Measurements from ENCODE around the gene PAH.

The PAH gene

DNA sequence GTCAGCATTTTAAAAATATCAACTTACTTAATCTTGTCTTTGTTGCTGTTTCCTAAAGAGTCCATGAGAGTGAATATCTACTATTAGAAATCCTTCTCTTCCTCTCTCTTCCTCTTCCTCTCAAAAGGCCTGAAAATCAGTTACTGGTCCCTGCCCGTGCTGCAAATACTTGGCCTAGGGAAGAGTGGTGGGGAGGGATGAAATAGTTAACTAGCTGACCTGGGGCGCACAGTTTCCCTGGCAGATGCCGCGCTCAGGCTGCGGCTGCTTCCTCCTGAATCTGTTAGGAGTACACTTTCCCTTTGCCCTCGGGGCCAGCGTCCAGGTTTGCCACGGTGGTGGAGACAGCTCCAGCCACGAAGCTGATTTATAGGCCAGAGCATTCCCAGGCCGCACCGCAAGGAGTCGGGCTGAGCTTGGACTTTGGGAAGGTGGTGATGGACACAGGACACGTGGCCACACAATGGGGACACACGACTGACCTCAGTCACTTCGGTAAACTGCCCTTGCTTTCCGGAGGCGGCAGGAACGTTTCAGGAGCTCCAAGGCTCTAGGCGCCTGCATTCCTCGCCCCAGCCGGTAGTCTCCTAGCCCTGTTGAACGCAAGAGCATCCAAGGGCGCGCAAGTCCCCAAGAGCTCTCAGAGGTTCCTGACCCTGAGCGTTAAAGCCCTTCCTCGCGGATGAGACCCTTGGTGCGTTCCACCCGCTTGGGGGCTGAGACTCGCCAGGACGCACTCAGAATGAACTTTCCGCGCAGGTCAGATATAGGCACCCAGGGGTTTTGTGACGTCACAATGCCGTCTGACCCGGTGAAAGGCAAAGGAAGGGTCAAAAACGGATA, 33.3 kb upstream of the PAH start:
- DNase-seq (ENCODE audit: low spot score): no peak

DNA sequence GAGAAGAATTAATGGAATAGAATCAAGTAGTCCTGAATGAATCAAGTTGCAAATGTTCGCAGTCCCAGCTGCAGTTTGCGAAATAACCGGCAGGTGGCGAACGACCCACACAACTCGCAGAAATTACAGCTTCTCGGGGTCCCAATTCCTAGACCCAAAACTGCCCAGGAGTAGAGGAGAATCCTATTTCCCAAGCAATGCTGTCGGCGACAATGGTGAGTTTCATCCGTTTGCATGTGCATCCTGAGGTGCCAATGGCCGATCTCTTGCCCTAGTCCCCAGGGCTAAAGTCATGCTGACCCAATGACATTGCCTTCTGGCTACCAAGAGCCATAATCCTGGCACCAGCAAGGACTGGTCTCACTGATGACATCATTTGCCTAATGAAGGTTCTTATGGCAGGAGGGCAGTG, 31.9 kb upstream of the PAH start:
- DNase-seq (ENCODE audit: low spot score): no peak

GRCh38 chr12:102946042-102946441, 29.0 kb upstream of the PAH start:
- no peak for DNase-seq (ENCODE audit: low spot score)

DNA sequence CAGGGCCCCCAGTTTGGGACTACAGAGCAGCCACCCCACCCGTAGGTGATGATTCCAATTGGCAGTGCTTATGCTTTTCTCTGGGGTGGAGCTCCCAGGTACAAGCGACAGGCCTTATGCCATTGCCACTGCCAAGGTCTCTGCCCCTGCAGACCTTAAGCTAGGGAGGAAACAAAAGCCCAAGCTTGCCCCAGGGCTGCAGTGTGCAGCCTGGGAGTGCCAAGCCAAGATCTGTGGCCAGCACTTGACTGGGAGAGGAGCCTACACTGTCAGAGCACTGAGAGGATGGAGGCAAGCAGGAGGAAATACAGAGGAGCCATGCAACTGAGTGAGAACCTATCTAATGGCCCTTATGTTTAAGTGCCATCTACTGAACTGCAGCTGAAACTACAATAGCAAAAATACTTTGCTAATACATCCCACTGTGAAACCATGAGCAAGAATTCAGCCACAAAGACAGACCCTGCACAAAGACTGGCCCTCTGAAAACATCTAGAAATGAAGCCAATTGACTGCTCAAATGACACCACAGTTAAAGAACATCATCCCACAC, 22.7 kb upstream of the PAH start:
- DNase-seq (ENCODE audit: low spot score): no peak

DNA sequence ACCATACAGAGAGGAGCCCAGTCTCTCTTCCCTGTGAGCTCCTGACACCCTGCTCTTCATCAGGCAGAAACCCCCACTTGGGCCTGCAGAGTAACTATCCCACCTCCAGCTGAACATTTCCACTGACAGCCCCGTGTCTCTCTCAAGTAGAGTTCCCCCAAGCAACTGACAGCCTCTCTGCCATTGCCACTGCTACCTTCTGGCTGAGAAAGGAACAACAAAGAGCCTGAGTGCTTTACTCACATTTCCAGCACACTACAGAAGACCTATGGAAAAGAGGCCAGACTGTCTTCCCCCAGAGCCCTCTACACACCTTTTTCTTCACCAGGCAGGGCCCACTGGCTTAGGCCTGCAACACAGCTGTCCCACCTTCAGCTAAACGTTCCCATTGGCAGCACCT, 22.0 kb upstream of the PAH start:
- DNase-seq (ENCODE audit: low spot score): no peak

GRCh38 chr12:102933168-102933567, 16.1 kb upstream of the PAH start:
- DNase-seq (ENCODE audit: low spot score): no peak

- DNase-seq (ENCODE audit: low spot score): no peak
These were observed 10.2 kb upstream of the PAH start for GRCh38 chr12:102927220-102927619.

DNA sequence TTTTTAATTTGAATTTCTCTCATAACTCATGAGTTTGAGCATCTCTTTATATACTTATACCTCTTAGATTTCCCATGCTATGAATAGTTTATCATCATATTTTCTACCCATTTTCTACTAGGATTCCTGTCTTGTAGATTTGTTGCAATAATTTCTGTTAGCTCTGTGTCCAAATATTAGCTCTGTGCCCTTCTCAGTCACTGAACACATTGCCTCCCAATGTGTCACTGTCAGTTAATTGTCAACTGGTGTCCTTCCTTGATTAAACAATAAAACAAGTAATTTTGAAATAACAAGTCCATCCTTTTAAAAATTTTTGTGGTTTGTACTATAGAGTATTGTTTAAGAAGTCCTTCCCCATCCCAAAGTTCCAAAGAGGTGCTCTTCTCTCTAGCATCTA, 4.2 kb upstream of the PAH start:
- no peak for DNase-seq (ENCODE audit: low spot score)

- no peak for DNase-seq (ENCODE audit: low spot score)
These were observed 3.2 kb upstream of the PAH start for GRCh38 chr12:102920271-102920670.

DNA sequence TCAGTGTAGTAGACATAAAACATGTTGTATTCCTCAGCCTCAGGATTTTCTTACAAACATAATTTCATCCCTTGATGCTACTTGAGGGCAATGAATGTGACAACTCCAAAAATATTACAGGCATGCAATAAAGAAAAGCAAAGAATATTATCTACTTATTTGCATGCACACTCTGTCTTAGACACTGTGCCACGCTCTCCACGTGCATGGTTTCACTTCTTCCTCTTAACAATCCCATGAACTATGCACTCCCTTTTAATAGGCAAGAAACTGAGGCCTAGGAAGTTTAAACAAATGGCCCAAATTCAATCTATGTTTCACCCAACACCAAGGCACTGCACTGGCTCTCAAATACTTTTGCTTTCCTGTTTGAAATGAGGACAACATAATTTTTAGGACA, 1.8 kb upstream of the PAH start:
- DNase-seq (ENCODE audit: low spot score): no peak

DNA sequence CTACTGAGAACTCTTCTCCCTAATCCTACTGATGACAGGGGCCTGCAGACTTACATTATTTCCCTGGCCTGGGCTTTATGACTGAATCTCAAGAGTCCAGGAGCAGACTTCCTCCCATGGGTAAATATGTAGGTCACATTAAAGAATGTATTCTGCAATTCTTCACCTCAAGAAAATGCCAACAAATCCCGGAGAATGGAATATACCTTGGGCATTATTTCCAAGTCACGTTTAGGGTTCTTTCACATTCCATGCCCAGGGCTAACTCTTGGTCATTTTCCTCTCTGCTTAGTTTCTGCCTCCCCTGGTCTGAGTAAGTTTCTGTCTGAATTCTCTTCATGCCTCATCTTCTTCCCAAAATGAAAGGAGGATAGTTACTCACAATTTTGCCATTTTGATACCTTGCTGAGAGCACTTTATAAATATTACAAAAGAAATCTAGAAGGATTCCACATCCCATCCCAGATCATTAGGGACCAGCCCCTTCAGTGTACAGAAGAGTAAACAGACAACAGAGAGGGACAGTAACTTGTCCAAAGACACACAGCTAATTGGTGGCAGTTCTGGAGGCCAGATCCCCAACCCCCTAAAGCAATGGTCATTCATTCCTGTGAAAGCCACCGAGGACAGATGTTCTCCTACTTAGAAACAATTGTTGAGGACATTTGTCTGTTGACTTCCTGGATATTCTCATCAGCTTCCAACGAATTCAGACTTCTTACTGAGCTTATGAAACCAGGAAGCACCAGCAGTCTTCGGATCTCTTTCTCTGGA, 605 bp downstream of the PAH start:
- DNase-seq (ENCODE audit: low spot score): no peak

GRCh38 chr12:102913453-102914226, 3.4 kb downstream of the PAH start:
- DNase-seq (ENCODE audit: low spot score): no peak

GRCh38 chr12:102912258-102912657, 4.8 kb downstream of the PAH start:
- DNase-seq (ENCODE audit: low spot score): no peak

- no peak for DNase-seq (ENCODE audit: low spot score)
These were observed 5.7 kb downstream of the PAH start for GRCh38 chr12:102911320-102911719.

GRCh38 chr12:102910792-102911191, 6.3 kb downstream of the PAH start:
- no peak for DNase-seq (ENCODE audit: low spot score)

DNA sequence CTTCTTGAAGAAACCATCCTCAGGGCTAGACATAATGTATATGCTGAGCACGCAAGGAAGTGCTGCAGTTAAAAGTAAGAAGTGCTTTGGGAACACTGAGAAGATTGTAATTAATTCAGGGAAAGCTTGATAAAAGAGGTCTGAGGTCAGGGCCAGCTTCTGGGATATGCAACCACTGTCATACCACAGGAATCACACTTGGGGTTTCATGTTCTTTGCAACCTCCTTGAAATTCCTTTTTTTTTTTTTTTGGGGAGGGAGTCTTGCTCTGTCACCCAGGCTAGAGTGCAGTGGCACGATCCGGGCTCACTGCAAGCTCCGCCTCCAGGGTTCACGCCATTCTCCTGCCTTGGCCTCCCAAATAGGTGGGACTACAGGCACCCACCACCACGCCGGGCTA, 6.9 kb downstream of the PAH start:
- no peak for DNase-seq (ENCODE audit: low spot score)

DNA sequence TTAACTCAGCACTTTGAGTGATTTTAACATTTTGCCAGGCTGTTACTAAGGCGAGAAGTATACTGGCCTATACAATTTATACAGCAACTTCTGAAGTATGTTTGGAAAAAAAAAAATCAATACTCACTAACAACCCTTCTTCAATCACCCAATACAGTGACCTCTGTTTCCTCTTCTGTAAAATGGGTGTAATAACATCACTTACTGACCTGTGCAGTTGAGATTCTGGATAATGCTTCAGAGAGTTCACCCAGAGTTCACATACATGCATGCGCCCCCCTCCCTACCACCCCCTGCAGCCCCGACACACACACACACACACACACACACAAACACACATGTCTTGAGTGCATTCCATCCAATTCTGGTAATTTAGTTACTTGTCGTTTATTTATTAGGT, 9.1 kb downstream of the PAH start:
- DNase-seq (ENCODE audit: low spot score): no peak

DNA sequence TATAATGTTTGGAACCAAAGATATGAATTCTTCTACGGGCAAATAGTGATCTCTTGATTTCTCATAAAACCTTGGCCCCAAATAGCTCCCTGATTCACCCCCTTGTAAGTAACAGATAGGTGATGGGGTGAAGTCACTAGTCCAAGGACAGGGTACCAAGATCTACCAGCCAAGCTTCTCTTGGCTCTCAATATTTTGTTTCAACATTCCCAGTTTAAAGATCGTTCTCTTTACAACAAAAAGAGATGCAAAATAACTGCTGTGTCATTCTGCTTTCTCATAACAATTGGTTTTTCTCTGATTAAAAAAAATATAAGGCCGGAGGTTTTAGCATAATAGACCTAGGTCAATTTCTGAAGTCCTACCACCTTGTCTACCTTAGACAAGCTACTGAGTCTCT, 11.8 kb downstream of the PAH start:
- DNase-seq (ENCODE audit: low spot score): no peak

DNA sequence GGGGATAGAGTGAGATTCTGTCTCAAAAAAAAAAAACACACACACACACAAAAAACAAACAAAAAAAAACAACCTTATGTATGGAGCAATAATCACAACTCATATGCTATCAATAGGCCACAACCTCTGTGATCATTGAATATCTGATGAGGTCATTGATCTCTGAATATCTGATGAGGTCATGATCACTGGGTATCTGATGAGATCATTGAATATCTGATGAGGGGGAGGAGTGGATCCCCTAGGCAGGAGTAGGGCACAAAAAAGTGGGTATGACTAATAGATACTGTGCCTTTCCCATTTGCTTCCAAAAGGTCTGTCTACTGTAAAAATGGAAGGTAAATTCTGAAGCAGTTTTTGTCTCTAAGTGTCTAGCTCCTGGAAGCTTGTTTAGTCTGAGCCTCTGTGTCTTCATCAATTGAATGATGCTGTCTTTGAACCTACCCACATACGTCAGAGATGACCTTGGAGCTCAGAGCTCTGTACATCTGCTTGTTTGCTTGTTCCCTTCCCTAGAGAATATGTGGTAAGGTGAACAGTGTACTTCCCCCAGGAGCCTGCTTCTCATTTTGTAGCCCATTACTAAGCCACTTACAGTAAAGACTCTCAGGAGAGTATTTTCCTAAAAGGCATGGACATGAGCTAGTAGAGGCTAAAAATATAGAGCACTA, 13.6 kb downstream of the PAH start:
- no peak for DNase-seq (ENCODE audit: low spot score)

DNA sequence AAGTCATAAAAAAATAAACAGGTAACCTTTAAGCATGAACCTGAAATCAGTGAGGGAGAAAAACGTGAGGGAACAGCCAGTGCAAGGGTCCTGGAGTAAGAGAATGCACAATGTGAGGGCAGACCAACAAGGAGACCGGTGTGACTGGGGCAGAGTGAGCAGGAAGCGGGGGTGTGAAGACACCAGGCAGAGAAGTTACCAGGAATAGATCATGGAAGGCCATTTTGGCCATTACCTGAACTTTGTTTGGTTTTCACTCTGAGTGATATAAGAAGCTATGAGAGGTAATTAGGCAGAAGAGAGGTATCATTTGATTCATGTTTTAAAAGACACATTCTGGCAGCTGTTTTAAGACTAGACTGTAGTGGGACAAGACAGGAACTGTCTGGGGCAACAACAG, 15.0 kb downstream of the PAH start:
- no peak for DNase-seq (ENCODE audit: low spot score)

DNA sequence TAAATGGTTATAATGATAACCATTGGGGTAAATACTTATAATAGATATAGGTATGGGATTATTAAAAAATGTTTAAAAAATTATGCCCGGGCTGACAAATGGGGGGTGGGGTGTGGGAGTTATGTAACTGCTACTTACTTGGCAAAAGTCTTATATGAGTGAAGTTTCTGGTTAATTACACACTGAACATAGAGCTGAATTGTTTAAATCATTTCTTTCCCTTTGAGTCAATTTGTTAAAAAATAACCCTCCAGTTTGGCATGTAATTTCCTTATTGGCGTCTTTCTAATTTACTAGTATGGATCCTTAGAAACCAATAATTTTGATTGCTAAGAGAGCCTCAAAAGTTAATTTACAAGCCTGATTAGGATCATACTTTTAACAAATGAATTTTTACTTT, 16.7 kb downstream of the PAH start:
- DNase-seq (ENCODE audit: low spot score): no peak

DNA sequence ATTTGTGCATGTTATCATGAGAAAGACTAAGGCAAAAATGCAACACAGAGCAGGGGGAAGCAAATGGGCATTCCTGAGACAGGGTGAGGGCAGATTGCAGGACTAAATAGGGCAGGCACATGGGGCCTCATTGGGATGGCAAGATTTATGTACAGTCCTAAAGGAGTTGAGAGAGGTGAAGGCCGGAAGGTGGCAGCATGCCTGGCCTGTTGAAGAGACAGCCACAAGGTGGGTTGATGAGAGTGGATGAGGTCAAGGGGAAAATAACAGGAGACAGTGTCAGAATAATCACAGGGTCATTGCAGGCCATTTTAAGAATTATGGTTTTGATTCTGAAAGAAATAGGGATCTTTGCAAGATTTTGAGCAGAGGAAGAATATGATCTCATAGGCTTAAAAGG, 21.0 kb downstream of the PAH start:
- no peak for DNase-seq (ENCODE audit: low spot score)
